NCI-H1048 (cell line): Measurements from ENCODE around the gene ZNF155.
"Not testable (repeated sequence)": the region's sequence is repeated elsewhere in the genome, so short reads cannot be mapped to it uniquely, and the experiment has no call there.

Source experiments
- DNase-seq: peaks from one replicate; lab custom pipeline; 2025; lab: John Stamatoyannopoulos, UW

The ZNF155 gene

DNA sequence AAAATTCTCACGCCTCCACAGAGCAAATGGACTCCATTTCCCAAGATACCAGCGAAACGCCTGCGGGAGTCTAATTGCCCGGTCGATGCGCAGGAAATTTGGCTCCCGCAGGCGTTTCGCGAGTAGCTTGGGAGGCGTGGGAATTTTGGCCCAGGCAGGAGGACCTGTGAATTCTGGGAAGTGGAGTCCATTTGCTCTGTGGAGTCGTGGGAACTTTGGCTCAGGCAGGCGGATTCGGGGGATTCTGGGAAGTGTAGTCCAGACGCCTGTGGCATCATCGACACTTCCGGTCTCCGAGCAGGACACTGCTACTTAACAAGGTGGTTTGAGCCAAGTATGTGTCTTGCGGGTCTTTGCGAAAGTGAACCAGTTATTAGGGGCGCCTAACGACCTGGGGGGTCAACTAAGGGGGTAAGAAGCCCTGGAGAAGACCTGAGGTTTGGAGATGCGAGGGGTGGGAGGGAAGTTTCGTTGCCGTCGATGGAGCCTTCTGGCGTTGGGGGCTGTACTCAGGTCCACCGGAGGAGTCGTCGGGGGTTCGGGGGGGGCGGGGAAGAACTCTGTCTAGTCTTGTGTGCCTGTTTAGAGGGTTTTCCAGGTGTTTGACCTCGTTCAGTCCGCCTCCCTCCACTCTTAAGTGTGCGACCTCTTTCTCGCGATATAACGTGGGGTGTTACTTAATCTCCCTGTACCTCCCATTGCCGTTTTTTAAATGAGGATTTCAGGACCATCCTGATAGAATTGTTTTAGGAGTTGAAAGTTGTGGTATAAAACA is at the start of gene ZNF155:
Gene ZNF155, plus strand, starts transcription at position 277 of the 775 bp plus-strand sequence. CDS start 4,356 bp downstream, outside the sequence.
- DNase-seq, result peak; percentile 60

DNA sequence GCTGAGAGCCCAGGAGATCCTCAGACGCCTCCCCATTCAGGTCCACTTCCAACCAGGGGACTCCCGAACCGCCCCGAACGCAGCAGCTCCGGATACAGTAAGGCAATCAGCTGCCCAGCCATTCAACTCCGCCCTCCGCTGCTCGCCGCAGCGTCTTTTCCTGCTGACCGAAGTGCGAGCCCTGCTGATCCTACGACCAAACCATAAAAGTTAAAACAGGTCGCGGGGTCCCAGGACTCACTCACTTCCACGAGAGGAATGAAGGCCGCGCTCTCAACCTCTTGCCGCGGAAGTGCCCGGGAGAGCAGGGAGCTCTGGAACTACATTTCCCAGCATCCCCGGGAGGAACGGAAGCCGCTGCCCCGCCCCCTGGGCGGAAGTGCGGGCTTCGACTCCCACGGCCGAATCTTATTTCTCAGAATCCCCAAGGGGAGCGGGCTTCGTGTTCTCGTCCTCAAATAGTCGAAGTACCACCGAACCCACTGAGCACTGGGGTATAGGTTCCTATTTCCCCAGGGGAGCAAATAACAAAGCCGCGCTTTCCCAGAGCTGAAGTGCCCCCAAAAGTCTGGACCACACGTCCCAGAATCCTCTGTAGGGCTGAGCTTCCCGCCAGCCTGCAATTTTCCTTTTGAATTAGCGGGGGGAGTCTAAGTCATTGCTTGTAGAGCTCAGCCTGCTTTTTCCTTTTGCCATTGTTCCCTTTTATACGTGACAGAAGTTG is 48.8 kb upstream of the ZNF155 start, which contains the start of gene ZNF45:
Gene ZNF45, minus strand, starts transcription at position 298 of the 724 bp plus-strand sequence. CDS start 13,097 bp downstream, outside the sequence.
- peak; percentile 61 for DNase-seq

DNA sequence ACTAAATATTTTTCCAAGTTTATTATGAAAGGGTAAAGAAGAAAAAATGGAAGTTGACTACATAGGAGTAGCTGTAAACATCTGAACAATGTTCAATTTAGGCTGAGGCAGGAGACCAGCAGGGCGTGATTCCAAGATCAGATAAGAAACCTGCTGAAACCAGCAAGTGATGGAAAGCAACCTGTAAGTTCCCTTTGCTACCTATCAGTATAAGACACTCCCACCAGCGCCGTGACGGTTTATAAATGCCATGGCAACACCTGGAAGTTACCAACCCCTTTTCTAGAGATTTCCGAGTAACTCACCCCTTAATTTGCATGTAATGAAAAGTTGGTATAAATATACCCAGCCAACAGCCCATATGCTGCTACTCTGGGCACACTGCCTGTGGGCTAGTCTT is 47.8 kb upstream of the ZNF155 start:
- DNase-seq, result no peak

DNA sequence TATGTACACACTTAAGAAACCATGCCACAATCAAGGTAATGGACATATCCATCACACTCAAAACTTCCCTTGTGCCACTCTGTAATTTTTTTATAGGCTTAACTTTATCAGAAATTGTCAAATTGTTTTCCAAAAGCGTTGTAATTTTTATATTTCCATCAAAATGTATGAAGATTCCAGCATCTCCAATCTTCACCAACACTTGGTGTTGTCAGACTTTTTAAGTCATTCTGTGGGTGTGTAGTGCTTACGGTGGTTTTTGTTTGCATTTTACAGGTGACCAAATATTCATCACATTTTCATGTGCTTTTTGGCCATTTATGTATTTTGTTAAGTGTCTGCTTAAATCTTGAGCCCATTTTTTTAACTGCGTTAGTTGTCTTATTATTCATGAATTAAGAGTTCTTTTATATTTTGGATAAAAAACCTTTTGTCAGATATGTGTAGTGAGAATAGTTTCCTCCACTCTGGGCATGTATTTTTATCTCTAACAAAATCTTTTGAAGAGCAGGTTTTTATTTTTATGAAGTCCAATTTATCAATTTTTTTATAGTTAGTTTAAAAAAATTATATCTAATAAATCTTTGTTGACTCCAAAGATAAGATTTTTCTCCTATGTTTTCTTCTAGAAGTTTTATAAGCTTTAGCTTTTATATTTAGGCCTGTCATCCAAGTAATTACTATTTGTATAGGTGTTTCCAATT is 44.3 kb upstream of the ZNF155 start:
- no peak for DNase-seq

DNA sequence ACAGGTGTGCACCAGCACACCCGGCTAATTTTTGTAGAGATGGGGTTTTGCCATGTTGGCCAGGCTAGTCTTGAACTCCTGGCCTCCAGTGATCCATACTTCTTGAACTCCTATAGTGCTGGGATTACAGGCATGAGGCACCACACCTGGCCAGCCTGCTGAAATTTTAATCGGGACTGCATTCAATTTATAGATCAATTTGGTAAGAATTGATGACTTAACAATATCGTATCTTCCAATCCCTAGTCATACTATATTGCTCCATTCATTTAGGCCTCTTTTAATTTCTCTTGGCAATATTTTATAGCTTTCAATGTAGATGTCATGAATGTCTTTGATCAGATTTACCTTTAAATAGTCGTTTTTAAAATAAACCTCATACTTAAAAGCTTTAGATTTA is 43.3 kb upstream of the ZNF155 start:
- DNase-seq, result no peak

DNA sequence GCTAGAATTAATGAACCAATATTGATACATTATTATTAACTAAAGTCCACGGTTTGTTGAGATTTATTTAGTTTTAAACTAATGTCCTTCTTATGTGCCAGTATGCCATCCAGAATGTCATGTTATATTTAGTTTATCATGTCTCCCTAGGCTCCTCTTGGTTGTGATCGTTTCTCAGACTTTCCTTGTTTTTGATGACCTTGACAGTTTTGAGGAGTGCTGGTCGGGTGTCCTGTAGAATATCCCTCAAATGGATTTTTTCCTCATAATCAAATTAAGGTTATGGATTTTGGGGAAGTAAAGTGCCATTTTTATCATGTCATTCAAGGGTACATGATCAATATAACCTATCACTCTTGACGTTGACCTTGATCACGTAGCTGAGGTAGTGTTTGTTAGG is 42.8 kb upstream of the ZNF155 start:
- DNase-seq, result no peak

DNA sequence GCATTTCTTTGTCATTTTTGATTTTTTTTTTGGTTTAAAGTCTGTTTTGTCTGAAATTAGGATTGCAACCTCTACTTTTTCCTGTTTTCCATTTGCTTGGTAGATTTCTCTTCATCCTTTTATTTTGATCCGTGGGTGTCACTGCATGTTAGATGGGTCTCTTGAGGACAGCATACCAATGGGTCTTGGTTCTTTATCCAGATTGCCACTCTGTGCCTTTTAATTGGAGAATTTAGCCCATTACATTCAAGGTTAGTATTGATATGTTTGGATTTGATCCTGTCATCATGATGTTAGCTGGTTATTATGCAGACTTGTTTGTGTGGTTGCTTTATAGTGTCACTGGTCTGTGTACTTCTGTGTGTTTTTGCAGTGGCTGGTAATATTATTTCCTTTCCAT is 36.6 kb upstream of the ZNF155 start:
- DNase-seq, result not testable (repeated sequence)

DNA sequence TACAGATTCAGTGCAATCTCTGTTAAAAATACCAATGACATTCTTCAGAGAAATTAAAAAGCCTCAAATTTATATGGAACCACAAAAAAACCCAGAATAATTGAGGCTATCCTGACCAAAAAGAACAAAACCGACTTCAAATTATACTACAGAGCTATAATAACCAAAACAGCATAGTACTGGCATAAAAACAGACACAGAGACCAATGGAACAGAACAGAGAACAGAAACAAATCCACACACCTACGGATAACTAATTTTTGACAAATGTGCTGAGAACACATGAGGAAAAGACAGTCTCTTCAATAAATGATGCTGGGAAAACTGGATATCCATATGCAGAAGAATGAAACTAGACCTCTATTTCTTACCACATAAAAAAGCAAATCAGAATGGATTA is 34.2 kb upstream of the ZNF155 start:
- DNase-seq, result not testable (repeated sequence)

DNA sequence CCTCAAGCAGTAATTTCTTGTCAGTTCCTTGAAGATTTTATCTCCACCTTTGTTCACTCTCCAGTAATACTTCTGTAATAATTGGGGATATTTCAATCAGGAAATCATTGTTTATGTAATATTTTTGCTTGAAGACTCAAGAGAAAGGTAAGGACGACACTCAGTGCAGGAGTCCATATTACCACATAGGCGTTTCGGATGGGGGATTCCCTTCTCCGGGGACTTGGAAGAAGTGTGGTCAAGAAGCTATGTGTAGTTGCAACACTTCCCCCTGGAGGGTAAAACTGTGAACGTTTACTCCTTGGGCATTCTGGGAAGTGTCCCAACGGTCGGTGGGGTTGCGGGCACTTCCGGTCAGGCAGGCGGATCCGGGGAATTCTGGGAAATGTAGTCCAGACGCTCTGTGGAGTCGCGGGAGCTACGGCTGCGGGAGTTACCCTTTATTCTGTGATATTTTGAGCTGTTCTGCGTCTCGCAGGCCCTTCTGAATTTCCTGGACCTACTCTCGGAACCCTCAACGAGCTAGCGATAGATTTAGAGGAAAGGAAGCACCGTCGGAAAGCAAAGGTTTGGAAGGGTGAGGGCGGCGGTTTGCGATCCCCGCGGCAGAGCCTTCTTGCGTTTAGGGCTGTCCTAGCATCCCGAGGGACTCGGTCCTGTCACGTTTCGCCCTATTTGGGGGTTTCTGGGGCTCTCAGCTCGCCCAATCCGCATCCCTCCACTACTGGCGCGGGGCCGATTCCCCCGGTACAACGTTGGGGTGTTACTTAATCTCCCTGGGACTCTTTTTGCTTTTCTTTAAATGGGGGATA is 32.9 kb upstream of the ZNF155 start, which contains the start of gene ZNF221:
Gene ZNF221, plus strand, starts transcription at position 395 of the 812 bp plus-strand sequence. CDS start 11,499 bp downstream, outside the sequence.
- DNase-seq, result peak; percentile 57

DNA sequence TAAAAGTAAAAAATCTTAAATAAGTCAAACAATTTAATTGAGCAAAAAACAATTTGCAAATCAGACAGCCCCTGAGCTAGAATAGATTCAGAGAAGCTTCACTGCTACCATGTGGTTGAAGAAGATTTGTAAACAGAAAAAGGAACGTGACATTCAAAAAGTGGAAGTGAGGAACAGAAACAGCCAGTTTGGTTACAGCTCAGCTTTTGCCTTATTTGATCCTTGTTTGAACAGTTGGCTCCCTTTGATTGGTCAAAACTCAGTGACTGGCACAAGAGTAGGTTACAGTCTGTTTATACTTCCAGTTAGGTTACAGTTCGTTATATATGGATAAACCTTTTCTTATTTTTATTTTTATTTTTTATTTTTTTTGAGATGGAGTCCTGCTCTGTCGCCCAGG is 27.2 kb upstream of the ZNF155 start:
- DNase-seq, result no peak

DNA sequence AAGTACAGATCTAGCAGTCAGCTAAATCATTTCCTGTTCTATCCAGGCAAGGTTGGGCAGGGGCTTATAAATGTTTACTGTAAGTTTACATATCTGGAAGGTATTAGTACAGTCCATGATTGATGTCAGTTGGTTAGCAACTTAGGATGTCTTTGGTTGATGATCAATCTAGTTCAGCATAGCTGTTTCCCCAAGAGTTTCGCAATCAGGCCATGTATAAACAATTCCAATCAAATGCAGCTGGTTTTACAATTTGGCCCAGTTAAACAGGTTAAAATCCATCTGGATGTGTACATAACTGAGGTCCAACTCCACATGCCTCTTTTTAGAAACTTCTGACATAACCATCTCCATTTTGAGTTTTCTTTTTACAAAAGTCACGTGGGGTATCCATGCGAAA is 26.1 kb upstream of the ZNF155 start:
- no peak for DNase-seq

DNA sequence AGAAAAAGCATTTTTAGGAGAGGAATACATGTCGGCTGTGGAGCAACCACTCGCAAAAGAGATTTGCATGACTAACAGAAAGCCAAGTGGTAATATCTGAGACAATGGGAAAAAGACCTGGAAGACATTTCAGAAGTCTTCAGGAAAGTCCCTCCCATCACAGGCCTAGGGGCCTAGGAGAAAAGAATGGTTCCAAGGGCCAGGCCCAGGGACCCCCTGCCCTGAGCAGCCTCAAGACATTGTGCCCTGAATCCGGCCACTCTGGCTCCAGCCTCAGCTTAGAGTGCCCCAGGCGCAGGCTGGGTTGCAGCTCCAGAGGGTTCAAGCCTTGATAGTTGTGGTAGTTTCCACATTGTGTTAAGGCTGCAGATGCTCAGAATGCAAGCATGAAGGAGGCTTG is 23.6 kb upstream of the ZNF155 start:
- no peak for DNase-seq

DNA sequence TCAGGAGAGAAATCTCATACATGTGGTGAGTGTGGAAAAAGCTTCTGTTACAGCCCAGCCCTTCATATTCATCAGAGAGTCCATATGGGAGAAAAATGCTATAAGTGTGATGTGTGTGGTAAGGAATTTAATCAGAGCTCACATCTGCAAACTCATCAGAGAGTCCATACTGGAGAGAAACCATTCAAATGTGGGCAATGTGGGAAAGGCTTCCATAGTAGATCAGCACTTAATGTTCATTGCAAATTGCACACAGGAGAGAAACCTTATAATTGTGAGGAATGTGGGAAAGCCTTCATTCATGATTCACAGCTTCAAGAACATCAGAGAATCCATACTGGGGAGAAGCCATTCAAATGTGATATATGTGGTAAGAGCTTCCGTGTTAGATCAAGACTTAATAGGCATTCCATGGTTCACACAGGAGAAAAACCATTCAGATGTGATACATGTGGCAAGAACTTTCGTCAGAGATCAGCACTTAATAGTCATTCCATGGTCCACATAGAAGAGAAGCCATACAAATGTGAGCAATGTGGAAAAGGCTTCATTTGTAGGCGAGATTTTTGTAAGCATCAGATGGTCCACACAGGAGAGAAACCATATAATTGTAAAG is 17.8 kb upstream of the ZNF155 start:
- no peak for DNase-seq

DNA sequence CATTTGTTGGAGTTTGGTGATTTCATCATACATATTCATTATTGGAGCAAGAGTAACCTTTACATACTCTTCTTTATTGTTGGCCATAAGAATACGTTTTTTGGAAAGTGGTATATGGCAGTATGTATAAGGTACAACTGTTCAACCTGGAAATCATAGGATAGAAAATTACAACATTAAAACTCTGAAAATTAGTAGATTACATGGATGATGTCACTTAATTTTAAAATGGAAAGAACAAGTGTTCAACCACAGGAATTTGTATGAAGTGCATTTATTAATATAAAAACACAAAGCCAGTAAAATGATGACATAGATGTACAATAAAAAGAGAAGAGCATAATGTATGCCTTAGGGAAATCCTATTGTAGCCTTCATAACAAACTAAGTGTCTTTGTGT is 7.3 kb upstream of the ZNF155 start:
- no peak for DNase-seq

DNA sequence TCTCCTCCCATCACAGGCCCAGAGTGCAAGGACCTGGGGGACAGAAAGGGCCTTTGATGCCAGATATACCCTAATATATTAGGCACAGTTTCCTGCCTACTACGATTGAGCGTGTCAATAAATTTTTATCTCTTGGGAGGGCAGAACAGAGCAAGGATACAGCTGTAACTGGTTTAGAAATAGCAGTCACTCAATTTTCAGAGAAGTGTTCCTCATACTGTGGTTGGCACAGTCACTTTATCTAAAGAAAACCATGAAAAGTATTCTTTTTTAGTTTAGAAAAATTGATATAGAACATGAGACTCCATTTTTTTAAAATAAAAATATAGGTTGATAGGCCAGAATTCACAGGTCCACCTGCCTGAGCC is 460 bp upstream of the ZNF155 start:
- DNase-seq, result no peak

DNA sequence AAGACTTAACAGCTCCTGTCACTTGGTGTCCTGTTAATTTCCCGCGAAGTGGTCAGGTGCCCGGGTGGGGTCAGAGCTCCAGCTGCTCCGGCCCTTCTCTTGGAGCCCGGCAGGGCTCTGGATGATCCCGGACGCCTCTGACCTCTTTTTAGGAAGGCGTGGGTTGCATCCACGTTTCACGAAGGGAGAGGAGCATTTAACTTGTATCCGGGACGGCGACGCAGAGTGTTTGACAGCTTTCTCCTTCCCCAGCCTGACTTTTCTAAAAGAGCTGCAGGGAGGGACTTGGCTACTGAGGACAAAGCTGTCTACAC is 656 bp downstream of the ZNF155 start:
- DNase-seq, result no peak

DNA sequence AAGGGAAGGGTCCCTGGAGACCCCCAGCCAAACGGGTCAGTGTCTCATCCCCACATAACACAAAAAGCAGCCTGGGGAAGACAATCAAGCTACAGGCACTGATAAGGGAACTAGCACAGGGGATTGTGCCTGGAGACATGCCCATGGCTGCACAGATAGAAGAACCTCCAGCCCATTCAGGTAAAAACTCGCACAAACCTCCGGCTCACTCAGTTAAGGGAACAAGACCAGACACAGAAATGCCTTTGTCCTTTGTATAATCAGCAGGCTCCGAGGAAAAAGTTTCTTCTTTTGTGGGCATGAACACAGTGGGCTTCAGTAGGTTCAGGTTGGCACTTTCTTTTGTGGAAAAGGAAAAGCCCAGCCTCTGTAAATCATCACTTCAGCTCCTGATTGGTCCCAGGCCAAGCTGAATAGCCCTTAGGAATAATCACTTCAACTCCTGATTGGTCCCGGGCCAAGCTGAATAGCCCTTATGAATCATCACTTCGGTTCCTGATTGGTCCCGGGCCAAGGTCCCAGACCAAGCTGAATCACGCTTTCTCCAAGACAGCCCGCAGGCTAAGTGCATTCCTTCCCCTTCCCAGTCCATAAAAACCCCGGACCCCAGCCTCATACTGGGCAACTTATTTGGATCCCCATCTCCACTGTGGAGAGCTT is 13.8 kb downstream of the ZNF155 start:
- DNase-seq, result no peak

DNA sequence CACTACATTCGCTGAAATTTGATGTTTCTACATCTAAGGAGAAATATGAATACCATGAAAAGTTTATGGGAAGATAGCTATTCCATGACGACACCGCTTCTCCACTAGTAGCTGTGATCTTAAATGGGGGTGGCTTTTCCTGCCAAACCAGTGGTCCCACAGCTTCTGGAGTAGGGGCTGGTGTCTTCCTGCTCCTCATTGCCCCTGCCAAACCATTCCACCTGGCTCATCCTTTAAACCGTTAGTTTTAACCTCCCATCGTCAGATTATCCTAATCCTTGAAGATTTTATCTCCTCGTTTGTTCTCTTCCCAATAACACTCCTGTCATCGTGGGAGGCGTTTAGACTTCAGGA is 18.2 kb downstream of the ZNF155 start:
- DNase-seq, result no peak

DNA sequence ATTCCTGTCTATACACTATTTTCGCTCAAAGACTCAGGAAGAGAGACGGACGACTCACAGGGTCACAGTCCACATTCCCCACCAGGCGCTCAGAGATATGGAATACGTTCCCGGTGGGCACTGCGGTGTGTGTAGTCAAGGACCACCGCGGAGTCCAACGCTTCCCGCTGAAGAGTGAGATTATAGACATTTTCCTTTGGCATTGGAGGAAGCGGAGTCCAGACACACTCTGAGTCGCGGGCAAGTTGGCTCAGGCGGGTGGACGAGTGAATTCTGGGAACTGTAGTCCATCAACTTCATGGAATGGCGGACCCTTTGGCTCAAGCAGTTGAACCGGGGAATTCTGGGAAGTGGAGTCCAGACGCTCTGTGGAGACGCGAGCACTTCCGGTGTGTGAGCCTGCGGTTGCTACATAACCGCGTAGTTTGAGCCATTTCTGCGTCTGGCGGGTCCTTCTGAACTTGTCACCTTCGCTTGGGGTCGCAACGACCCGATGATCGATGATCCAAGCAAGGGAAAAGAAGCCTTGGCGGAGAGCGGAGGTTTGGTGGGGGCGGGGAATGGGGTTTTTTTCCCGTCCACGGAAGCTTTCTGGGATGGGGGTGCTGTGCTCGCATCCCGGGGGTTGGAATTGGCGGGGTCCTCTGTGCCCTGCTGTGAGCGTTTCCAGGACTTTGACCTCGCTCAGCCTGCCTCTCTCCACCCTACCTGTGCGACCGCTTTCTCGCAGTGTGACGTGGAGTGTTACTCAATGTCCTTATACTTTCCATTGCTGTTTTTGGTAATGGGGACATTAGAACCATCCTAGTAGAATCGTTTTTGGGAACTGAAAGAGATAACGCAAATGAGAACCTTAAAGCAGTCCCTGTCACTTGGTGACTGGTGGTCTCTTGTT is 18.8 kb downstream of the ZNF155 start, which contains the start of gene ZNF230:
Gene ZNF230, plus strand, starts transcription at position 392 of the 895 bp plus-strand sequence. CDS start 4,122 bp downstream, outside the sequence.
- peak; percentile 77 for DNase-seq

DNA sequence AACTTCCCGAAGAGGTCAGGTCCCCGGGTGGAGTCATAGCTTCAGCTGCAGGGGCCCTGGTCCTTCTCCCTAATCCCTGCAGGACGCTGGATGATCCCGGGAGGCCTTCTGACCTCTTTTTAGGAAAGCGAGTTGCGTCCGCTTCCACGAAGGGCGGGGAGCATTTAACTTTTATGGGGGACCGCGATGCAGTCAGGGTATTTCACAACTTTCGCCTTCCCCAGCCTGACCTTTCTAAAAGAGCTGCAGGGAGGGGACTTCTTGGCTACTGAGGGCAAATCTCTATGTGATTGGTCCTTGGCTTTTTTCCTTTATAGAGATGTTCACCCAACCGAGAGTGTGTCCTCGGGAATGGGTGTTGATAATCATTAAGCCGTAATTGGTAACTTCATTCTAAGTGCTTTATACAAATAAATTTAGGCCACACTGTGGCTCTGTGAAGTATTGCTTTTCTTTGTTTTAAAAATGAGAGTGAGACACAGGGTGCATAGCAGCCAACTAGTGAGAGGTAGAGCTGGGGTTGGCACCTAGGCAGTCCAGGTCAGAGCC is 19.5 kb downstream of the ZNF155 start:
- no peak for DNase-seq
